SH-SY5Y (cell line): ENCODE results near the gene TIMP1.

ENCODE experiments used
- GATA2 ChIP-seq: IDR thresholded peaks from 2 replicates; pipeline ENCODE4 v1.6.1; 2011; ENCODE audit warnings: mild to moderate bottlenecking, low read depth, low read length
- GATA3 ChIP-seq: IDR thresholded peaks from 2 replicates; pipeline ENCODE4 v1.6.1; 2011; ENCODE audit warnings: low read depth, mild to moderate bottlenecking, low read length, moderate library complexity

- TF ChIP-seq GATA3 = no peak
- TF ChIP-seq GATA2 = no peak
These were observed 4.3 kb upstream of the TIMP1 start for GRCh38 chrX:47577901-47578300.
